ENCODE results near the gene CLEC6A. TPM values are rescaled to one million over a fixed set of nuclear protein-coding genes. Genes with fewer than 3 reads are reported as not detected.

CLEC6A gene
- total and polyA plus RNA-seq, 2 donors from 2014 or later, result not detected

DNA sequence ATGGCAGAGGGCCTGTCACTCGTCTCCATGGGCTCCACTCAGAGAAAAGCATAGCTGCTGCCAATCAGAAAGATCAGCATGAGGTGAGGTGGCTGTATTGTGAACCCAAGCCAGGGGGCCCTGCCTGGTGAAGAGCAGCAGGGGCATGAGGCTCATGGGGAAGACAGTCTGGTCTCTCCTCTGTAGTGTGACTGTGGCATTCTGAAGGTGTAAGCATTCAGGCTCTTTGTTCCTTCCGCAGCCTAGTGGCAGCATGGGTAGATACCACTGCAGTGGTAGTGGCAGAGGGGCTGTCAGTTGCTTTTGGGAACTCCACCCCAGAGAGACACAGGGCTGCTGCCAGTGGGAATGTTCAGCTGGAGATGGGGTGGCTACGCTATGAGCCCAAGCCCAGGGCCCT is 52.5 kb downstream of the CLEC6A start:
- Histone ChIP-seq H3K27ac (ENCODE audit: low read depth in 2 of 2, low read length in 2 of 2) (no peak overlapping the region), H3K36me3 (ENCODE audit: control insufficient read depth in 2 of 3, insufficient read depth in 3 of 3, low read length in 3 of 3) (no peaks in the 10 kb centered on the region), H3K27me3 (ENCODE audit: control insufficient read depth, insufficient read depth, low read length) (no peaks in the 10 kb centered on the region), H3K9ac (ENCODE audit: low read length in 3 of 3) (no peak overlapping the region), H3K4me1 (ENCODE audit: control insufficient read depth in 2 of 3, insufficient read depth in 2 of 3, low read depth in 1 of 3, low read length in 3 of 3) (no peaks in the 10 kb centered on the region), H3K4me3 (ENCODE audit: low read length in 3 of 3) (no peak overlapping the region), H3K9me3 (ENCODE audit: control insufficient read depth in 2 of 3, insufficient read depth in 1 of 3, low read length in 3 of 3) (no peaks in the 10 kb centered on the region)
- TF ChIP-seq, protein P1, sequence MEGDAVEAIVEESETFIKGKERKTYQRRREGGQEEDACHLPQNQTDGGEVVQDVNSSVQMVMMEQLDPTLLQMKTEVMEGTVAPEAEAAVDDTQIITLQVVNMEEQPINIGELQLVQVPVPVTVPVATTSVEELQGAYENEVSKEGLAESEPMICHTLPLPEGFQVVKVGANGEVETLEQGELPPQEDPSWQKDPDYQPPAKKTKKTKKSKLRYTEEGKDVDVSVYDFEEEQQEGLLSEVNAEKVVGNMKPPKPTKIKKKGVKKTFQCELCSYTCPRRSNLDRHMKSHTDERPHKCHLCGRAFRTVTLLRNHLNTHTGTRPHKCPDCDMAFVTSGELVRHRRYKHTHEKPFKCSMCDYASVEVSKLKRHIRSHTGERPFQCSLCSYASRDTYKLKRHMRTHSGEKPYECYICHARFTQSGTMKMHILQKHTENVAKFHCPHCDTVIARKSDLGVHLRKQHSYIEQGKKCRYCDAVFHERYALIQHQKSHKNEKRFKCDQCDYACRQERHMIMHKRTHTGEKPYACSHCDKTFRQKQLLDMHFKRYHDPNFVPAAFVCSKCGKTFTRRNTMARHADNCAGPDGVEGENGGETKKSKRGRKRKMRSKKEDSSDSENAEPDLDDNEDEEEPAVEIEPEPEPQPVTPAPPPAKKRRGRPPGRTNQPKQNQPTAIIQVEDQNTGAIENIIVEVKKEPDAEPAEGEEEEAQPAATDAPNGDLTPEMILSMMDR (IDR thresholded peaks at IDR 0.05; ENCODE audit: borderline replicate concordance, extremely low read depth, insufficient read depth), result no peak
- DNase-seq (no peak), FAIRE-seq (no peak)
- intact Hi-C loops (cut with DNase I), result no loop called here

DNA sequence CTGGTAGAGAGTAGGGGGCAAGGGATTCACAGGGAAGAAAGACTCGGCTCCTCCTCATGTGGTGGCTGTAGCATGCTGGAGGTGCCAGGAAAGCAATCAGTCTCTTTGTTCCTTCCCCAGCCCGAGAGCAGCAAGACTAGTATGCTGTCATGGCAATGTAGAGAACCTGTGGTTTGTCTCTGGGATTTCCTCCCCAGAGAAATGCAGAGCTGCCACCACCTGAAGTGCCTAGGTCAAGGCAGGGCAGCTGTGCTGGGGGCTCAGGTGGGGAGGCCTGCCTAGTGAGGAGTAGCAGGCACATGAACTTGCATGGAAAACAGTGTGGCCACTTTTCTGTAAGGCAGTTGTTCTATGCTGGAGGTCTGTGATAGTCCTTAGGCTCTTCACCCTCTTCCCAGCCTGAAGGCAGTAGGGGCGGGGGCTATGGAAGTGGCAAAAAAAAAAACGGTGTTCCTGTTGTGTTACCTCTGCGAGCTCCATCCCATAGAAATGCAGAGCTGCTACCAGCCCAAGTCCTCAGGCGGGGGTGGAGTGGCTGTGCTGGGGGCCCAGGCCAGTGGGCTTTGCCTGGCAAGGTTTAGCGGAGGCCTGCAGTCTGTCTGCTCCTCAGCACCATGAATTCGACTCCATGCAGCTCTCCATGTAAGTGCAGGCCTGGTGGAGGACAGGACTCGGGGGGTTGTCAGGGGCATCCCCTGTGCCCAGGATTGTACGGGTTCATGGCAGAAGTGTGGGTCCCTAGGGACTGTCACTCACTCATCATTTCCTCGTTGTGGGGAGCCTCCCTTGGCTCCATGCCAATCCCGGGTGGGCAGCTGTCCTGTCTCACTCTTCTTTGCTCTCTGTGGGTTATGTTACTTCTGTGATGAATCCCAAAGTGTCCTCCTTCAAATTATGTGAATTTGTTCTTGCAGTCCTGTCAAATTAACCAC is 53.4 kb downstream of the CLEC6A start:
- intact Hi-C loops (cut with DNase I), result no loop called here
- H3K36me3 ChIP-seq (ENCODE audit: control insufficient read depth in 2 of 3, insufficient read depth in 3 of 3, low read length in 3 of 3), result no peaks in the 10 kb centered on the region
- TF ChIP-seq, protein P1 (IDR thresholded peaks at IDR 0.05; ENCODE audit: borderline replicate concordance, extremely low read depth, insufficient read depth), result no peak
- no peaks in the 10 kb centered on the region for H3K9me3 ChIP-seq (ENCODE audit: control insufficient read depth in 2 of 3, insufficient read depth in 1 of 3, low read length in 3 of 3)
- no peaks in the 10 kb centered on the region for H3K4me1 ChIP-seq (ENCODE audit: control insufficient read depth in 2 of 3, insufficient read depth in 2 of 3, low read depth in 1 of 3, low read length in 3 of 3)
- DNase-seq (no peak), FAIRE-seq (no peak)
- no peak overlapping the region for H3K4me3 ChIP-seq (ENCODE audit: low read length in 3 of 3)
- H3K9ac ChIP-seq (ENCODE audit: low read length in 3 of 3), result no peak overlapping the region
- no peaks in the 10 kb centered on the region for H3K27me3 ChIP-seq (ENCODE audit: control insufficient read depth, insufficient read depth, low read length)
- no peak overlapping the region for H3K27ac ChIP-seq (ENCODE audit: low read depth in 2 of 2, low read length in 2 of 2)

DNA sequence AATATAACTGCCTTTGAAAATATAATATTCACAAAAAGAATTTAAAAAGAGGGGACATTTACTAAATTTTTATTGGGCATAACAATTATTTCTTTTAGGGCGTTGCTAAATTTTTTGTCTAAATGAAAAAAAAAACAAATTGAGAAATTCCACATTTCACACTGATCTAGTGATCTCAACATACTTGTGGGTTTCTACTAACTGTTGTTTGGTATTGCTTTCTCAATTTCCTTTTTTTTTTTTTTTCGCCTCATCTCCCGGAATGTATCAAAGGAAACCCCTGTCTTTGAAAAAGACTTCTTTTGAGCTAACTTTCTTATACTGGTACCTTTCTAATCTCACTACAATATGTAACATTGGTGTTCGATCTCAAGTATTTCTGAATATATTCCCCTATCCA is 57.5 kb downstream of the CLEC6A start, which contains the start of gene CLEC4D:
Gene CLEC4D, plus strand, starts transcription at position 248 of the 400 bp plus-strand sequence. CDS start 230 bp downstream, outside the sequence.
- DNase-seq, result no peak
- FAIRE-seq, result no peak
- TF ChIP-seq, protein P1 (IDR thresholded peaks at IDR 0.05; ENCODE audit: borderline replicate concordance, extremely low read depth, insufficient read depth), result no peak
- H3K9me3 ChIP-seq (ENCODE audit: control insufficient read depth in 2 of 3, insufficient read depth in 1 of 3, low read length in 3 of 3), result no peaks in the 10 kb centered on the region
- intact Hi-C loops (cut with DNase I), result no loop called here
- H3K4me1 ChIP-seq (ENCODE audit: control insufficient read depth in 2 of 3, insufficient read depth in 2 of 3, low read depth in 1 of 3, low read length in 3 of 3), result no peaks in the 10 kb centered on the region
- H3K4me3 ChIP-seq (ENCODE audit: low read length in 3 of 3), result no peak within 1 kb of the TSS
- H3K9ac ChIP-seq (ENCODE audit: low read length in 3 of 3), result no peak within 1 kb of the TSS
- no peaks in the 10 kb centered on the region for H3K36me3 ChIP-seq (ENCODE audit: control insufficient read depth in 2 of 3, insufficient read depth in 3 of 3, low read length in 3 of 3)
- H3K27me3 ChIP-seq (ENCODE audit: control insufficient read depth, insufficient read depth, low read length), result no peaks in the 10 kb centered on the region
- no peak within 1 kb of the TSS for H3K27ac ChIP-seq (ENCODE audit: low read depth in 2 of 2, low read length in 2 of 2)

All from kidney (tissue), 14 donors.